ENCODE results near the gene PLTP.

The PLTP gene

DNA sequence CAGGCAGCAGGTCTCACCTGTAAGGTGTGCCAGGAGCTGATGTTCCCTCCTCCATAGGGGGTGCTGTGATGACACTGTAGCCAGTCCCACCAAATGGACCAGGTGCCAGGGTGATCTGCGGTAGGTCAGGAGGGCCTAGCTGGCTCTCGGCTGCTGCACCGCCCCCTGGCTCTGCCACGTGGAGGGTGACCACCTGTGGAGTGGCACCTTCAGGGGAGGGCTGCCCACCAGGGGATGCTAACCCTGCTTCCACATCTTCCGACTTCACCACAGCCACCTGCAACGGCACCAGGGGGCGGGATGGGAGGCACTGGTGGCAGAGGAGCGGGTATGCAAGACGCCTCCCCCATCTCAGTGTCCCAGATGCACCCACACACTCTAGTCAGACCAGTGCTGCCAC, 41.7 kb upstream of the PLTP start:
- Mint-ChIP-seq H3K9me3 (no peaks in the 10 kb centered on the region), H3K27ac (no peak overlapping the region), H3K27me3 (ENCODE audit: low read depth, poor library complexity) (no peaks in the 10 kb centered on the region), H3K36me3 (ENCODE audit: low read depth) (peaks cover 36% of the 10 kb centered on the region), H3K4me1 (no peaks in the 10 kb centered on the region), H3K4me3 (no peak overlapping the region)
- TF ChIP-seq CTCF (IDR thresholded peaks at IDR 0.05): no peak
- no peak for DNase-seq

DNA sequence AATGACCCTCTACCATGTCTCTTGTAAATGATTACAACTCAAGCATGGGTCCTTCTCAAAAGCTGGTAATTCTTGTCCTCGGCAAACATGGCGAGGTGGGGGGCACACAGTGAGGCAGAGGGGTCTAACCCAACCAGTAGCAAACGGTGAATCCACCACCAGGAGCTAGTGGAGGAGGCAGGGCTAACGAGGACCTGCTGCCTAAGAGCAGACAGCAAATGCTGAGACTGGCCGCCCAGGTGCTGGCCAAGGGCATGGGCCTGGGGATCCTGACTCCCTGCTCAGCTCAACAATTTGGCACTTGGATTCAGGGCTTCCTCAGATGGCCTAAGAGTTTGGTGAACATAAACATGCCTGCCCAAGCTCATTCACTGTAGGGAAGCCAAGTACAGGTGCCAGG, 40.9 kb upstream of the PLTP start:
- DNase-seq: no peak
- no peak for TF ChIP-seq CTCF (IDR thresholded peaks at IDR 0.05)
- Mint-ChIP-seq H3K27ac (no peak overlapping the region), H3K9me3 (no peaks in the 10 kb centered on the region), H3K36me3 (ENCODE audit: low read depth) (peaks cover 30% of the 10 kb centered on the region), H3K4me3 (no peak overlapping the region), H3K27me3 (ENCODE audit: low read depth, poor library complexity) (no peaks in the 10 kb centered on the region), H3K4me1 (no peaks in the 10 kb centered on the region)

GRCh38 chr20:45951925-45952834, 40.2 kb upstream of the PLTP start:
- no peaks in the 10 kb centered on the region for H3K9me3 Mint-ChIP-seq
- H3K27ac Mint-ChIP-seq: no peak overlapping the region
- TF ChIP-seq CTCF (IDR thresholded peaks at IDR 0.05): no peak
- no peak overlapping the region for H3K4me3 Mint-ChIP-seq
- H3K4me1 Mint-ChIP-seq: no peaks in the 10 kb centered on the region
- H3K27me3 Mint-ChIP-seq (ENCODE audit: low read depth, poor library complexity): no peaks in the 10 kb centered on the region
- no peak for DNase-seq
- H3K36me3 Mint-ChIP-seq (ENCODE audit: low read depth): peaks cover 29% of the 10 kb centered on the region

DNA sequence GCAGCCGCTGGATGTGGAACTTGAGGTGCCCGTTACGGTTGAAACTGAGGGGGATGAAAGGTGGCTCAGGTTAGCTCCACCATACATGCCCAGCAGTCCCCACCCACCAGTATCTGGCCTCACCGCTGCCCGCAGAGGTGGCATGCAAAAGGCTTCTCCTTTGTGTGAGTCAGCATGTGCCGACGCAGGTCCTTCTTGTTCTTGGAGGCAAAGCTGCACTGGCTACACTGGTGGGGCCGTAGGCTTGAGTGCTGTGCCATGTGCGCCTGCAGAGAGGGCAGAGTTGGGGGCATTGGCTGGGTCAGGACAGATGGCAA, 38.3 kb upstream of the PLTP start:
- H3K27me3 Mint-ChIP-seq (ENCODE audit: low read depth, poor library complexity): peaks cover 3% of the 10 kb centered on the region
- DNase-seq: no peak
- H3K9me3 Mint-ChIP-seq: no peaks in the 10 kb centered on the region
- no peak overlapping the region for H3K27ac Mint-ChIP-seq
- H3K36me3 Mint-ChIP-seq (ENCODE audit: low read depth): peaks cover 16% of the 10 kb centered on the region
- H3K4me1 Mint-ChIP-seq: no peaks in the 10 kb centered on the region
- H3K4me3 Mint-ChIP-seq: no peak overlapping the region
- no peak for TF ChIP-seq CTCF (IDR thresholded peaks at IDR 0.05)

GRCh38 chr20:45949542-45950329, 37.8 kb upstream of the PLTP start:
- H3K4me3 Mint-ChIP-seq: no peak overlapping the region

More at GRCh38 chr20:45949542-45950329, 37.8 kb upstream of the PLTP start:
- H3K4me1 Mint-ChIP-seq: no peaks in the 10 kb centered on the region
- TF ChIP-seq CTCF (IDR thresholded peaks at IDR 0.05): no peak
- peaks cover 3% of the 10 kb centered on the region for H3K27me3 Mint-ChIP-seq (ENCODE audit: low read depth, poor library complexity)
- H3K27ac Mint-ChIP-seq: peak overlapping the region; percentile 69
- peaks cover 19% of the 10 kb centered on the region for H3K36me3 Mint-ChIP-seq (ENCODE audit: low read depth)
- no peaks in the 10 kb centered on the region for H3K9me3 Mint-ChIP-seq
- no peak for DNase-seq

Measured in nephron progenitor cell (in vitro differentiated cells).